Suprapubic skin (tissue), 4 donors: ENCODE data around the gene MAGEB17.
"Not testable (repeated sequence)": the region's sequence is repeated elsewhere in the genome, so short reads cannot be mapped to it uniquely, and the experiment has no call there.

Source experiments
- CTCF ChIP-seq, 2 donors: fragments of 200-600 bp in 1 of 2; fragments of 450-650 bp in 1 of 2; sonication (generic) in 1 of 2; IDR thresholded peaks; one replicate each; pipeline ENCODE4 v1.5.1; 2016 to 2019; ENCODE audit warnings: antibody characterized with exemption in 2 of 2, mild to moderate bottlenecking in 1 of 2, moderate library complexity in 1 of 2
- POLR2A ChIP-seq, 2 donors: fragments of 450-650 bp; IDR thresholded peaks; one replicate each; pipeline ENCODE4 v1.6.1; 2017; ENCODE audit warnings: antibody characterized with exemption in 2 of 2, mild to moderate bottlenecking in 2 of 2, moderate library complexity in 2 of 2
- POLR2AphosphoS5 ChIP-seq, 3 donors: sonication (generic); formaldehyde crosslinking; IDR thresholded peaks; one replicate each; pipeline ENCODE4 v1.6.1; 2017; ENCODE audit warnings: antibody characterized with exemption in 3 of 3

- not testable (repeated sequence) for TF ChIP-seq POLR2A, CTCF, POLR2AphosphoS5 (IDR thresholded peaks at IDR 0.05)
Observed at GRCh38 chrX:16145093-16145492, 22.2 kb upstream of the MAGEB17 start.
